Measurements from ENCODE around the gene PLD3.

The PLD3 gene

DNA sequence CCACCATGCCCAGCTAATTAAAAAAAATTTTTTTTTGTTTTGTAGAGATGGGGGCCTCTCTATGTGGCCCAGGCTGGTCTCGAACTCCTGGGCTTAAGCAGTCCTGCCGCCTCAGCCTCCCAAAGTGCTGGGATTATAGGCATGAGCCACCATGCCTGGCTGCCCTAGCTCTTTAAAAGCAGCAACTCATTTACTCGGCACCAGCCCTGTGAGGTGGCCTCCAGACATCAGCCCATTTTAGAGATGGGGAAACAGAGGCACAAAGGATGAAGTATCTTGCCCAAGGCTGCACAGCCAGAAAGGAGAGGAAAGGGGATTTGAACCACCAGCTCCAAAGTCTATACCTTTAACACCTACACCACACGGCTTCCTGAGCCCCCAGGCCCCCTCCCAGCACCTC lies 64.4 kb downstream of the PLD3 start:
- no peak for DNase-seq (ENCODE audit: extremely low spot score)
- TF ChIP-seq NFRKB (IDR thresholded peaks at IDR 0.05) (no peak), SUZ12 (IDR thresholded peaks at IDR 0.05) (no peak), FOXM1 (IDR thresholded peaks at IDR 0.05; ENCODE audit: borderline replicate concordance) (no peak), ZNF384 (IDR thresholded peaks at IDR 0.05) (no peak), HDGF (IDR thresholded peaks at IDR 0.05; ENCODE audit: borderline replicate concordance) (no peak), SP1 (IDR thresholded peaks at IDR 0.05) (no peak), ELF4 (IDR thresholded peaks at IDR 0.05) (no peak), CTBP1 (IDR thresholded peaks at IDR 0.05; ENCODE audit: borderline replicate concordance) (no peak), L3MBTL2 (conservative IDR thresholded peaks at IDR 0.05) (no peak), BHLHE40 (IDR thresholded peaks at IDR 0.05; ENCODE audit: borderline replicate concordance) (no peak), FOXK2 (IDR thresholded peaks at IDR 0.05) (no peak), LEF1 (IDR thresholded peaks at IDR 0.05; ENCODE audit: borderline replicate concordance) (no peak), ARNT (IDR thresholded peaks at IDR 0.05) (no peak), FOXA1 (IDR thresholded peaks at IDR 0.05) (no peak), TARDBP (IDR thresholded peaks at IDR 0.05) (no peak)
- TF ChIP-seq, protein P1, sequence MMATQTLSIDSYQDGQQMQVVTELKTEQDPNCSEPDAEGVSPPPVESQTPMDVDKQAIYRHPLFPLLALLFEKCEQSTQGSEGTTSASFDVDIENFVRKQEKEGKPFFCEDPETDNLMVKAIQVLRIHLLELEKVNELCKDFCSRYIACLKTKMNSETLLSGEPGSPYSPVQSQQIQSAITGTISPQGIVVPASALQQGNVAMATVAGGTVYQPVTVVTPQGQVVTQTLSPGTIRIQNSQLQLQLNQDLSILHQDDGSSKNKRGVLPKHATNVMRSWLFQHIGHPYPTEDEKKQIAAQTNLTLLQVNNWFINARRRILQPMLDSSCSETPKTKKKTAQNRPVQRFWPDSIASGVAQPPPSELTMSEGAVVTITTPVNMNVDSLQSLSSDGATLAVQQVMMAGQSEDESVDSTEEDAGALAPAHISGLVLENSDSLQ (IDR thresholded peaks at IDR 0.05) = no peak
- POLR2A ChIA-PET = interaction anchor here (0.8 to 1.9 kb wide), 2 partner anchors 9 to 13 kb away, joined by 3 to 9 read pairs; partner anchors contain the start of gene SERTAD1
- CTCF ChIA-PET = no interaction called here

DNA sequence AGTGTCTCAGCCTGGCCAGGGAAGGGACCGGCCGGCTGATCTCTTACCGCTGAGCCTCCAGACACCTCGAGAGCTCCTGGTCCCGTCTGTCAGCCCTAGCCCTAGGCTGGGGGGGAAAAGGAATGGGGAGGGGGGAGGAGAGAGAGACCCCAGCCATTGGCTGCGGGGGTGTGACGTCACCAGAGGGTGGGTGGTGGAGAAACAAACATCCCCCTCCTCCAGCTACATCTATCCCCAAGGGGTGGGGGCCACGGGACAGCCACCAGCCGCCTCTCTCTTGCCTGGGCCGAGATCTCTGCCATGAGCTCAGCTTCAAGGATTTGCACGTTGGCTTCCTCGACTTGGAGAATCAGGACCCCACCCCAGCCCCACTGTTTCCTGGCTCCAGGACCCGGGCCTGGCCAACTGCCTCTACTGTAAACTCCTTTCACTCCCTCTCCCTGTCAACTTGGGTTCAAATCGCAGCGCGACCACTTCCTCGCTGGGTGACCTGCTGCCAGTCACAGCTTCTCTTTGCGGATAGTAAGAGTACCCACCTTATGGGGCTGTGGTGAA lies 64.9 kb downstream of the PLD3 start, which contains the start of gene PRX:
Gene PRX, minus strand, starts transcription at position 88 of the 555 bp plus-strand sequence. CDS start 5,446 bp downstream, outside the sequence.
- ChIA-PET CTCF (no interaction called here), POLR2A (interaction anchor here (0.8 to 1.9 kb wide), 2 partner anchors 9 to 13 kb away, joined by 3 to 9 read pairs; partner anchors contain the start of gene SERTAD1)
- no peak for DNase-seq (ENCODE audit: extremely low spot score)
- TF ChIP-seq CTBP1 (IDR thresholded peaks at IDR 0.05; ENCODE audit: borderline replicate concordance) (no peak), SP1 (IDR thresholded peaks at IDR 0.05) (no peak), NFRKB (IDR thresholded peaks at IDR 0.05) (no peak), L3MBTL2 (conservative IDR thresholded peaks at IDR 0.05) (no peak), FOXA1 (IDR thresholded peaks at IDR 0.05) (no peak), HDGF (IDR thresholded peaks at IDR 0.05; ENCODE audit: borderline replicate concordance) (no peak), FOXM1 (IDR thresholded peaks at IDR 0.05; ENCODE audit: borderline replicate concordance) (no peak), ARNT (IDR thresholded peaks at IDR 0.05) (no peak), ZNF384 (IDR thresholded peaks at IDR 0.05) (no peak), ELF4 (IDR thresholded peaks at IDR 0.05) (no peak), FOXK2 (IDR thresholded peaks at IDR 0.05) (no peak), LEF1 (IDR thresholded peaks at IDR 0.05; ENCODE audit: borderline replicate concordance) (no peak)
- TF ChIP-seq, protein P1 (IDR thresholded peaks at IDR 0.05) = no peak

DNA sequence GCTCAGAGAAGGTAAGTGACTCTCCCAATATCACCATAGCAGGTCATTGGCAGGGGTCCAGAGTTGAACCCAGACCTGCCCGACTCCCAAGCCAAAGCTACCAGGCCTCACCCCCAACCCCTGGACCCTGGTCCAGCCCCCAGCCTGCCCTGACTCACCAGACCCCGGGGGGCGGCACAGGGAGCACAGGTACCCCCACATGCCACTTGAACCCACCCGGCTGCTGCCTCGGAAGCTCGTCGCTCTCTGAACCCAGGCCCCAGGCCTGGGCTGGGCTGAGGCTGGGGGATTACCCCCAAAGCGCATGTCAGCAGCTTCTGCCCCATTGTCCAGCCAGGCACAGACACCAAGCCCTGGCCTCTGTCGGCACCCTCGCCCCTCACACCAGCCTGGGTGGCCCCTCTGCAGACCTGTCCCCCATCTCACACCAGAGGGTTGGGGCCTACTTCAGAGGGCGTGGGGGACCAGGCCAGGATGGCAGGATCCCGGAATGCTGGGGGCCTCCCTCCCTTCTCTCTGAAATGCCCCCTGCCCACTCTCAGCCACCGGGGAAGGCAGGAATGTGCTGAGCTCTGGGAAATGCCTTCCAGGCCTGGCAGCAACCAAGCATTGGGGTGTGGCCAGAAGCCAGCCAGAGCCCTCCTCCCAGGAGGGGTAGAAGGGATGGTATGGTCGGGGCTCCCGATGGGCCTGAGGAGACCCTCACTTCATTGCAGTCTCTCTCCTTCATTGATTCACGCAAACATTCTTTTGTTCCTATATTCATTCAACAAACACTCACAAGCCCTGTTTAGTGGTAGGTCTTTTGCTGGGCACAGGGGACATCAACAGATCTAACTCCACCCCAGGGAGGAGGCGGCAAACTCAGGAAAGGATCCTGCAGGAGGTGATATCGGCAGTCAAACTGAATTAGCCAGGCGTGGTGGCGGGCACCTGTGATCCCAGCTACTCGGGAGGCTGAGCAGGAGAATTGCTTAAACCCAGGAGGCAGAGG lies 66.3 kb downstream of the PLD3 start:
- TF ChIP-seq LEF1 (IDR thresholded peaks at IDR 0.05; ENCODE audit: borderline replicate concordance) (no peak), BHLHE40 (IDR thresholded peaks at IDR 0.05; ENCODE audit: borderline replicate concordance) (no peak), SUZ12 (IDR thresholded peaks at IDR 0.05) (no peak), FOXK2 (IDR thresholded peaks at IDR 0.05) (no peak), ELF4 (IDR thresholded peaks at IDR 0.05) (no peak), CTBP1 (IDR thresholded peaks at IDR 0.05; ENCODE audit: borderline replicate concordance) (no peak), SP1 (IDR thresholded peaks at IDR 0.05) (no peak), HDGF (IDR thresholded peaks at IDR 0.05; ENCODE audit: borderline replicate concordance) (no peak), L3MBTL2 (conservative IDR thresholded peaks at IDR 0.05) (no peak)
- CTCF ChIA-PET = no interaction called here
- no peak for DNase-seq (ENCODE audit: extremely low spot score)
- POLR2A ChIA-PET = no interaction called here

DNA sequence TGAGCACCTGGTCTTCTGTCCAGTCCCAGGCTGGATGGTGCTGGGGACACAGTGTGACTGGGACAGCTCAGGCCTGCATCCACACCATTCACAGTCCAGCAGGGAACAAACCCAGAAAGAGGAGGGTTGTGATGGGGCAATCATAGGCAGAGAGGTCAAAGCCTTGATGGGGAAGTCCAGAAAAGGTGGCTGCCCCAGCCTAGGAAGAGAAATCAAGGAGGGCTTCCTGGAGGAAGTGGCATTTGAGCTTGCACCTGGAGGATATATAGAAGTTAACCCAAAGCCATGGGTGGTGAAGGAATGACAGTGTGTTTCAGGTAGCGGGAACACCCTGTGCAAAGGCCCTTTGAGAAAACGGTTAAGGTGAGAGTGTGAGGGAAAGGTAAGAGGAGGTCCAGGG lies 67.3 kb downstream of the PLD3 start:
- CTCF ChIA-PET = interaction anchor here (0.6 kb wide), 2 partner anchors 9 to 51 kb away, joined by 3 read pairs; no protein-coding TSS in a partner anchor
- TF ChIP-seq ELF4 (IDR thresholded peaks at IDR 0.05) (no peak), CTBP1 (IDR thresholded peaks at IDR 0.05; ENCODE audit: borderline replicate concordance) (no peak), HDGF (IDR thresholded peaks at IDR 0.05; ENCODE audit: borderline replicate concordance) (no peak), NFRKB (IDR thresholded peaks at IDR 0.05) (no peak), FOXK2 (IDR thresholded peaks at IDR 0.05) (no peak), LEF1 (IDR thresholded peaks at IDR 0.05; ENCODE audit: borderline replicate concordance) (no peak)
- no peak for DNase-seq (ENCODE audit: extremely low spot score)
- POLR2A ChIA-PET = no interaction called here

DNA sequence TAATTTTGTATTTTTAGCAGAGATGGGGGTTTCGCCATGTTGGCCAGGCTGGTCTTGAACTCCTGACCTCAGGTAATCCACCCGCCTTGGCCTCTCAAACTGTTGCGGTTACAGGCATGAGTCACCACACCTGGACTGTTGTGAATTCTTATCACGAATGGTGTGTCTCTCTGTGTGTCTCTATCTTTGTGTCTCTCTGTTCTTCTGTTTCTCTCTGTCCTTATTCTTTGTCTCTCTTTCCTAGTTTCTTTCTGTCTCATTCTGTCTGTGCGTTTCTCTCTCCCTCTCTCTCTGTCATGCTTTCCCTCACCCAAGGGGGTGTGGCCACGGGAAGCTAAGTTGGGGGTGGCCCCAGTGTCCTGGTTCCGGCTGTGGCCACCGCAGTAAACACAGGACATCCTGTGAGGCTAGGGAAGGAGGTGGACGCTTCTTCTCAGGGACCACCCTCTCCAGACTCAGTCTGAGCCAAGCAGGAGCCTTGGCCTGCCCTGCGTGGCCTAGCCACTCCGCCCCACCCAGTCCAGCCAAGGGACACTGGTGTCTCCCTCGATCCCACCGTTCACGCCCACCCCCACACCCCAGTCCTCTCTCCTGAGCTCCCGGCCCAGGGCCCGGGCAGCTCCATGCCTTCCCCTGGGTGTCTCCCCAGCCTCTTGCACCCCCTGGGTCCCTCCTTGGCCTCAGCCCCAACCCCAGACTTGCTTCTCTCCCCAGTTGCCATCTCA lies 68.6 kb downstream of the PLD3 start:
- ChIA-PET CTCF (interaction anchor here (0.7 to 1.2 kb wide), 2 partner anchors 21 to 47 kb away, joined by 3 read pairs; no protein-coding TSS in a partner anchor), POLR2A (interaction anchor here (0.6 kb wide), 1 partner anchor 21 kb away, joined by 3 read pairs; no protein-coding TSS in a partner anchor)
- no peak for DNase-seq (ENCODE audit: extremely low spot score)
- TF ChIP-seq, protein P1 (IDR thresholded peaks at IDR 0.05) = no peak
- no peak for TF ChIP-seq FOXA1 (IDR thresholded peaks at IDR 0.05)
- TF ChIP-seq ARNT (IDR thresholded peaks at IDR 0.05) = no peak
- TF ChIP-seq ZNF384 (IDR thresholded peaks at IDR 0.05) = no peak
- no peak for TF ChIP-seq ELF4 (IDR thresholded peaks at IDR 0.05)
- TF ChIP-seq LEF1 (IDR thresholded peaks at IDR 0.05; ENCODE audit: borderline replicate concordance) = no peak
- no peak for TF ChIP-seq SP1 (IDR thresholded peaks at IDR 0.05)
- no peak for TF ChIP-seq BHLHE40 (IDR thresholded peaks at IDR 0.05; ENCODE audit: borderline replicate concordance)
- no peak for TF ChIP-seq TARDBP (IDR thresholded peaks at IDR 0.05)
- no peak for TF ChIP-seq FOXK2 (IDR thresholded peaks at IDR 0.05)
- TF ChIP-seq CTBP1 (IDR thresholded peaks at IDR 0.05; ENCODE audit: borderline replicate concordance) = no peak
- no peak for TF ChIP-seq SUZ12 (IDR thresholded peaks at IDR 0.05)
